A549 treated with DMSO at 1 μM for 4 hours (cell line): ENCODE measurements around the gene SMIM27. TPM values are rescaled to one million over a fixed set of nuclear protein-coding genes. Genes with fewer than 3 reads are reported as not detected.

Experiments used
- total RNA-seq: library from RNA; stranded (reverse); fragments of 200-300 nt; extraction: Qiagen RNA extraction; gene quantifications from 5 replicates; pipeline ENCODE4 v1.2.3, GENCODE V29; 2022; ENCODE audit warnings: low read depth

The SMIM27 gene
- total RNA-seq: 12.8 to 14.3 TPM (median 13.3 TPM) in 5 replicates

DNA sequence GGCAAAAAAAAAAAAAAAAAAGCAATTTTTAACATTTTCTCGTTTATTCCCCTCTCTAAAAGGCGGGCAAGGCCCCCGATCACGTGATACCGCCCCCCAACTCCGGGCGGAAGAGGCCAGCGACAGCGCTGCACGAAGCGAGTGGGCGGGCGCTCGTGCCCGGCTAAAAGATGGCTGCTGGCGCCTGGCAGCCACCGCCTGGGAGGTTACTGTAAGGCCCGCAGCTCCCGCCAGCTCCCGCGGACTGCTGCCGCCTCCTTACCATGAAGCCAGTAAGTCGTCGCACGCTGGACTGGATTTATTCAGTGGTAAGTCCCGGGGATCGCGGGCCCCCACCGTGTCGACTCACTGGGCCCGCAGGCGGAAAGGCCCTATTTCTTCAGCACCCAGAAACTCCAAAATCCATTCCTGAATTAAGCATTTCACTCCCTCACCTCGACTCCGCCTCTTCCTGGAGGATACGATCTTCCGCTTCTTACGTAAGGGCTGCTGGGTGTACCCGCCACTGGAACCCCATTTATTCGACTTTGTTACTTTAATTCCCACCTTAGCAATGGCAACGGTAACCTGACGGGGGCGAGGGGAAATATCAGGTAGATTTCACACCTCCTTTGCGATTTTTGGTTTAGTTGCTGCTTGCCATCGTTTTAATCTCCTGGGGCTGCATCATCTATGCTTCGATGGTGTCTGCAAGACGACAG is at the start of gene SMIM27, which contains the start of gene TOPORS:
SMIM27 (plus strand) TSS at position 156 of the 701 bp plus-strand sequence; CDS start at position 264, 108 bp downstream.
TOPORS (minus strand) TSS at position 415 of the 701 bp plus-strand sequence; CDS start at position 265, 150 bp downstream.

GRCh38 chr9:32526041-32526706 is 26.0 kb upstream of the SMIM27 start, which contains the start of gene RIGI:
Gene RIGI, minus strand, starts transcription at chr9:32526196. Its CDS starts 30 bp downstream, at chr9:32526166.

GRCh38 chr9:32572900-32573523 is 20.9 kb downstream of the SMIM27 start, which contains the start of gene NDUFB6:
Gene NDUFB6, minus strand, starts transcription at chr9:32573159. Its CDS starts 99 bp downstream, at chr9:32573060.

Other genes with a start within 250 kb of the SMIM27 start
- 29.9 to 35.8 TPM (median 32.0 TPM) in 5 replicates for gene ACO1, start 167.7 kb upstream of the SMIM27 start, total RNA-seq
- gene RIGI, start 26.1 kb upstream of the SMIM27 start, total RNA-seq: 3.8 to 4.7 TPM (median 4.5 TPM) in 5 replicates
- 12.4 to 16.2 TPM (median 15.0 TPM) in 5 replicates for gene TOPORS, start 259 bp downstream of the SMIM27 start, total RNA-seq
- gene NDUFB6, start 20.8 kb downstream of the SMIM27 start, total RNA-seq: 96.5 to 114 TPM (median 108 TPM) in 5 replicates
- gene TAF1L, start 83.3 kb downstream of the SMIM27 start, total RNA-seq: 0.02 TPM in 1 of 5 replicates, not detected in the others
- not detected in 5 replicates for gene TMEM215, start 231.2 kb downstream of the SMIM27 start, total RNA-seq